Activated CD4-positive, alpha-beta T cell treated with anti-CD3 and anti-CD28 coated beads, Interleukin-2, Interleukin-6, amounts not matched to agents 100 ng/mL and 50 ng/mL, durations not matched to agents 16 hours and 8 hours (primary cell): ENCODE data around the gene RAB3IL1.
"Not testable (repeated sequence)": the region's sequence is repeated elsewhere in the genome, so short reads cannot be mapped to it uniquely, and the experiment has no call there.

Source experiments
- DNase-seq: peaks from one replicate; pipeline ENCODE4 v3.0.0-alpha.2; 2020

The RAB3IL1 gene

GRCh38 chr11:61917334-61918109 is at the start of gene RAB3IL1:
RAB3IL1 (minus strand) TSS chr11:61917566; CDS start chr11:61917367, 199 bp downstream.
- no peak for DNase-seq

GRCh38 chr11:61966734-61967115 is 49.4 kb upstream of the RAB3IL1 start:
- DNase-seq = peak; percentile 42

GRCh38 chr11:61964666-61965271 is 47.4 kb upstream of the RAB3IL1 start:
- DNase-seq = not testable (repeated sequence)

- DNase-seq = no peak
Observed at GRCh38 chr11:61964058-61964665, 46.8 kb upstream of the RAB3IL1 start.

- DNase-seq = peak; percentile 43
Observed at GRCh38 chr11:61963282-61964057, 46.1 kb upstream of the RAB3IL1 start.

GRCh38 chr11:61963016-61963281 is 45.6 kb upstream of the RAB3IL1 start:
- DNase-seq = no peak

GRCh38 chr11:61962213-61963015 is 45.0 kb upstream of the RAB3IL1 start:
- no peak for DNase-seq

GRCh38 chr11:61961570-61962212 is 44.3 kb upstream of the RAB3IL1 start:
- no peak for DNase-seq

GRCh38 chr11:61960532-61960931 is 43.2 kb upstream of the RAB3IL1 start:
- DNase-seq = no peak

- DNase-seq = no peak
Observed at GRCh38 chr11:61959678-61960077, 42.3 kb upstream of the RAB3IL1 start.

- no peak for DNase-seq
Observed at GRCh38 chr11:61959114-61959513, 41.7 kb upstream of the RAB3IL1 start.

- no peak for DNase-seq
Observed at GRCh38 chr11:61958590-61958989, 41.2 kb upstream of the RAB3IL1 start.

- no peak for DNase-seq
Observed at GRCh38 chr11:61957021-61957770, 39.8 kb upstream of the RAB3IL1 start.

GRCh38 chr11:61956191-61957020 is 39.0 kb upstream of the RAB3IL1 start:
- no peak for DNase-seq

- DNase-seq = no peak
Observed at GRCh38 chr11:61955422-61956135, 38.2 kb upstream of the RAB3IL1 start.

GRCh38 chr11:61954851-61955421 is 37.6 kb upstream of the RAB3IL1 start:
- no peak for DNase-seq

- DNase-seq = no peak
Observed at GRCh38 chr11:61954106-61954850, 36.9 kb upstream of the RAB3IL1 start.

GRCh38 chr11:61953632-61954031 is 36.3 kb upstream of the RAB3IL1 start:
- DNase-seq = not testable (repeated sequence)

- DNase-seq = no peak
Observed at GRCh38 chr11:61952882-61953281, 35.5 kb upstream of the RAB3IL1 start.
